GM12892 (cell line): ENCODE results near the gene DAB1.

Source experiments
- POLR2AphosphoS5 ChIP-seq: IDR thresholded peaks from 2 replicates; pipeline ENCODE4 v1.6.1; 2011; ENCODE audit warnings: low read depth, low read length, control low read depth
- TAF1 ChIP-seq: IDR thresholded peaks from 2 replicates; pipeline ENCODE4 v1.6.1; 2011; ENCODE audit warnings: low read depth, mild to moderate bottlenecking, control low read depth, low read length, borderline replicate concordance

- no peak for TF ChIP-seq POLR2AphosphoS5
- no peak for TF ChIP-seq TAF1
These were observed 193.9 kb downstream of the DAB1 start for GRCh38 chr1:57229998-57230397.
